Kidney tubule cell (primary cell): Measurements from ENCODE around the gene TRUB2.

Experiments
- DNase-seq: peaks from one replicate; pipeline ENCODE4 v3.0.0-alpha.2; 2018; ENCODE audit warnings: low spot score

The TRUB2 gene

GRCh38 chr9:128298535-128299482 is 23.4 kb downstream of the TRUB2 start:
- no peak for DNase-seq

DNA sequence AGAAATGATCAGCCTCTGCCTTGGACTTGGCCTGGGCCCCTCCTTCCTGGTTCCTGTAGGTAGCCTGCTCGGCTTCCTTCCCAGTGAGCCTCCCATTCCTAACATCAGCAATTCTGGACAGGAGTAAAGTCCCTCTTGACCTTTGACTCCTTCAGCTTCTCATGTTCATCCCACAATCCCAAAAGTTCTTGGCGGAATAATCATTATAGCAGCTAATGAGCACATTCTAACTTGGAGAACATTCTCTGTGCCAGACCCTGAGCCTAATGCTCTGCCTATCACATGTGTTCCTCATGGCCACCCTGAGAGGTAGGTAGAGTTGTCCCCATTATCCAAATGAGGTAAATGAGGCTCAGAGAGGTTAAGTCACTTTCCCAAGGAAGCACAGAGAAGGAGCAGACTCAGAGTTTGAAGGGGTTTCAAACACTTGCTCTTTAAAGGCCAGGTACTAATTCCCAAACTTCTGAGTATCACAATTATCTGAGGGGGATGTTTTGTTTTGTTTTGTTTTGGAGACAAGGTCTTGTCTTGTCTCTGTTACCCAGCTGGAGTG is 24.9 kb downstream of the TRUB2 start:
- DNase-seq: no peak

GRCh38 chr9:128296340-128297220 is 25.7 kb downstream of the TRUB2 start:
- DNase-seq: no peak

GRCh38 chr9:128294142-128294541 is 28.1 kb downstream of the TRUB2 start:
- no peak for DNase-seq

GRCh38 chr9:128293091-128293490 is 29.2 kb downstream of the TRUB2 start:
- DNase-seq: no peak

DNA sequence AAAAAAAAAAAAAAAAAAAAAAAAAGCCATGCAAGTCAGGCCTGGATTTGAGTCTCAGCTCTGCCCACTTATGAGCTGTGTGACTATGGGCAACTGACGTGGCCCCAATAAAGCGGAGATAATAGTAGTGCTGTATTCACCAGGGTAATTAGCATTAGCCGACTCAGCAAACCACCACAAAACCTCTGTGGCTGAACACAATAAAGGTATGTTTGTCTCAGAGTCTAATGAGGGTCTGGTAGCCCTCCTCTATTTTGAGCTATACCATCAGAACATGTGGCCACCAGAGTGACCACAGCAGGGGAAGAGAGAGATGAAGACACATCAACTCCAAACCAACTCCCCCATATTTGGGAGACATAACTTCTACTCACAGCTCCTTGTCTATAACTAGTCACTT is 30.2 kb downstream of the TRUB2 start:
- DNase-seq: no peak

GRCh38 chr9:128288273-128289004 is 33.8 kb downstream of the TRUB2 start:
- DNase-seq: no peak

DNA sequence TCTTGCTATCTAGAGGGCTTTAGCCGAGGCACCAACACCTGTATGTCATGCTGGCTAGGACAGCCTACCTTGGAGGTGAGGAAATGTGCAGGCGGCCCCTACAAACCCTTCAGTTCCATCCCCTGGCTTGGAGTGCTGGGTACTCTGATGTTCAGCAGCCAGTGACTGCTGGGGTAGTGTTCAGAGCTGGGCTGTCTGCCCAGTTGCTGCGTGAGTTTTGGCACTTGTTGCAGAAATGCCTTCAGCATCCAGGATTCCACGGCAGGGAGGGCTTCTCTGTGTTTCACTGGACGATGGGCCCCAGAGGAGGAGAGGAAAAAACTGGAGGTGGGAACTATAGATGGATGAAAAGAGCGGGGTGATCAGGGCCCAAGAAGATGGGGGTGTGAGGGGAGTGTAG is 35.8 kb downstream of the TRUB2 start:
- DNase-seq: no peak

- no peak for DNase-seq
Measured at GRCh38 chr9:128285033-128285784, 37.0 kb downstream of the TRUB2 start.

DNA sequence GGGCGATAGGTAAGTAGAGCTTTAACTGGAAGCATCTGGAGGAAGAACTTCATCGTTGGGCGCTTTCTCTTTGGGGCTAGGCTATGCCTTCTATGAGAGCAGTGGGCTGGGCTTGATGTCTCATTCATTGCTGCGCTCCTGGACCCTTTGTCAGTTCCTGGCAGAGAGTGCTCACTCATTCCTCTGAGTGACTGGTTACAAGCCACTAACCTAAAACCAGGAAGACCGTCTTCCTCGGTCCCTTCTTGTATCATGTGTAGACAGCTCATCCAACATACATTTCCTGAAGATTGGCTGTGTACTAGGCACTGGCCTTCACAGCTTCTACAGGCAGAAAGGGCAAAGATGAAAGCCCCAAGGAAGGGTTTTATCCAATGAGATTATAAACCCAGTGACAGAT is 39.7 kb downstream of the TRUB2 start:
- DNase-seq: peak; percentile 42

DNA sequence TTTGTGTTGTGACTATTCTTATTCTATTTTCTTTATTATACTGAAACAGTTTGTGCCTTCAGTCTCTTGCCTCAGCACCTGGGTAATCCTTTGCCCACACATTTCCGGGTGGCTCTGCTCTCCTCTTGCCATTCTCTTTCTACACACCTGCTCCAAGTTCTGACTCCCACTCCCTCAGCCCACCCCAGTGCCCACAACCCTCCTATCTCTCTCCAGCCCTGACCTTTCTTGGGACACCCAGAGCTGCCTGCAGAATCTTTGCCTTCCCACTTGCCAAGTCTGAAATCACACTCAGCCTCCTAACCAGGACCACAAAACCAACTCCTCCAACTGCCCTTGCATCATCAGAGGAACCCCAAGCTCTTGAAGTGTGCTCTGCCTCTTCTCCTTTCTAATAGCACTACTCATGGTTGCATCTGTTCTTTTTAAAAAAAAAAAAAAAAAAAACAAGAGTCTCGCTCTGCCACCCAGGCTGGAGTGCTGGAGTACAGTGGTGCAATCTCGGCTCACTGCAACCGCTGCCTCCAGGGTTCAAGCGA is 42.1 kb downstream of the TRUB2 start:
- no peak for DNase-seq

DNA sequence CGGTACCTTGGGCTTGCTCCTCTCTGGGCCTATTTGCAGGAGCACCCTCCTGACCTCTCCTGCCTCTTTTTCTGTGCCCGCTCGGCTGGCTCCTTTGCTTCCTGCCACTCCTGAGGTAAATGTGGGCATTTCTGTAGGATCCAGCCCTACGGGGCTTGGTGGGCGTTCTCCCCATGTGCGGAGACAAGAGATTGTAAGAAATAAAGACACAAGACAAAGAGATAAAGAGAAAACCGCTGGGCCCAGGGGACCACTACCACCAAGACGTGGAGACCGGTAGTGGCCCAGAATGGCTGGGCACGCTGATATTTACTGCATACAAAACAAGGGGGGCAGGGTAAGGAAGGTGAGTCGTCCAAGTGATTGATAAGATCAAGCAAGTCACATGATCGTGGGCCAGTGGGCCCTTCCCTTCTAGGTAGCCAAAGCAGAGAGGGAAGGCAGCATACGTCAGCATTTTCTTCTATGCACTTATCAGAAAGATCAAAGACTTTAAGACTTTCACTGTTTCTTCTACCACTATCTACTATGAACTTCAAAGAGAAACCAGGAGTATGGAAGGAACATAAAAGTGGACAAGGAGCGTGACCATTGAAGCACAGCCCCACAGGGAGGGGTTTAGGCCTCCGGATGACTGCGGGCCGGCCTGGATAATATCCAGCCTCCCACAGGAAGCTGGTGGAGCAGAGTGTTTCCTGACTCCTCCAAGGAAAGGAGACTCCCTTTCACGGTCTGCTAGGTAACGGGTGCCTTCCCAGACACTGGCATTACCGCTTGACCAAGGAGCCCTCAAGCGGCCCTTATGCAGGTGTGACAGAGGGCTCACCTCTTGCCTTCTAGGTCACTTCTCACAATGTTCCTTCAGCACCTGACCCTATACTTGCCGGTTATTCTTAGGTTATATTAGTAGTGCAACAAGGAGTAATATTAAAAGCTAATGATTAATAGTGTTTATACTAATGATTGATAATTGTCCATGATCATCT is 42.9 kb downstream of the TRUB2 start:
- peak; percentile 70 for DNase-seq

DNA sequence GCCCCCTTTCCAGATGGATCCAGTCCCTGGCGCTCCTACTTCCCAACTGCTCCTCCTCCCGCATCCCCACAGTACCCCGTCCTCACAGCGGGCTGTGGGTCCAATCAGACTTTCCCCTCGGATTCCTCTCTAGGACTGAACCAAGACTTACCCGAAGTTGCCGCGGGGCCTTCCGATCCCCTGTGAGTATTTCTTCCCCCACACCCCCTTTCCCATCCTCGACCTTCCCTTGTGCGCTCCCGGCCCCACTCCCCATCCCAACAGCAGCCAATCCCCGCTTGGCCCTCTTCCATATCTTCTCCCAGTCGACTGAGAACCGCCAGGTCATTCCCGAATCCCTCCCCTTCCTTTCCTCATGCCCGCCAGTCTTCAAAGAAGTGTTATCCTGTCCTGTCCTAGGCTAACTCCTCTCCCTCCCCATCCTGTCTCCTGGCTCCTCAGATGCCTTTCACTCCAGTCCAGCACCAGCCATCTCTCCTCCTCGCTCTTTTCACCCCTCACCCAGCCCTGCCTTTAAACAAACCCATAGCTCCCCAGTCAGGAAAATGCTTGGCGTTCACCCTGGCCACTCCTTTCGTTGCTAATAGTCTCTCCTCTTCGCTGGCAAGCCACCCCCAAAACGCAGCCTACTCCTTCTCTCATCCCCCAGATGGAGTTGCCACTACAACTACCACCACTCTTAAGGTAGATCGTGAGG is 45.5 kb downstream of the TRUB2 start:
- DNase-seq: peak; percentile 40

DNA sequence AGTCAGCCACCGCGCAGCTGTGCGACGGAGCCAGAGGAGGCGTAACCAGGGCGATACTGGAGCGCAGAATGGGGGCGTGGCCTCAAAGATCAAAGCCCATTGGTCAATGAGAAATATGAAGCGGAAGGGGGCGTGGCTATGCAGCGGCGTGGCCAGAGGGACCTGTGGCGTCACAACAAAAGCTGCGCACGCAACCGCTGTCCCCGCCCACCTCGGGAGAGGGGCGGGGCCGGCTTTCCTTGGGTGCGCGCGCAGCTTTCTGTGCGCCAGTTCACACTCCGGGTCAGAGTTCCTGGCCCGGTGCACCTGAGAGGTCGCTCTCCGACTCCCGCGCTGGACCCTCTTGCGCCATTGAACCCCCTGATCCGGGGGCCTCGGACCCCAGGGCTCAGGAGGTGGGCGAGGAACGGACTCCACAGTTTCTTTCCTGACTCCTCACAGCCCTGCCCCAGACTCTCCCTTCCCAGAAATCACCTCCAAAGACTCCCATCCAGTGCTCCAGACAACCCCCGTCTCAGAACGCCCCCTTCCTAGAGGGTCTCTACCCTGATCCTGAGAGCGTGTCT is 46.2 kb downstream of the TRUB2 start, which contains the start of gene SWI5:
TSS of gene SWI5 (plus strand) at position 269 of the 566 bp plus-strand sequence.
- peak; percentile 99 for DNase-seq

DNA sequence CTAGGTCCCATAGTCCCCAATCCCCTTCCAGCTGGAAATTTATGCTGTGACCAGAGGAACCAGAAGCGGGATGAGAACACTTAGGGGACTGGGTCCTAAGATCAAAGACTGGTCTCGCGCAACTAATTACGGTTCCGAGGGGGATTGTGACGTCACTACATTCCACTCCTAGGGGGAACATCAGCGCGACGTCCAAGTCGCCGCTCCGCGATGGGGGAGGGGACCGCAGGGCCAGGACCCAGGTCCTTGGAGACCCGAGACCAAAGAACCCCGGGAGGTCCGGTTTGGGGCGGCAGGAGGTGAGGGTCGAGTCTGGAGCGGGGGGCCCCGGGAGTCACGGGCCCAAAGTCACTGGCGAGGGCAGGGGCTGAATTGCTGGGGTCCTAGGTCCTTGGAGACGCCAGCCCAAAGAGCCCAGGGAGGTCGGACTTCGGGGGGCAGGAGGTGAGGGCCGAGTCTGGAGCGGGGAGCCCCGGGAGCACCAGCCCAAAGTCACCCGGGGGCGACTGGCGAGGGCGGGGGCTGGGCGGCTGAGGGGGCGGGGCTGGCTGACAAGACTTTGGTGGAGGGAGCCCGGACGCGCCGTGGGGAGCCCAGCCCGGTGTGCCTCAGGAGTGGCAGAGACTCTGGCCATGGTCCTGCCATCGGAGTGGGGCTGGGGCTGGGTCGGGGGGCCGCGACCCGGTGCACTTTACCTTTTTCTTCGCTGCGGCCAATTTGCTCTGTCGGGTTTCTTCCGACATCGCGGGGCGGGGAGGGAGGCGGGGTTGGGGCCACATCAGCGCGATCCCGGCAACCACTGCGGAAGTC is 46.8 kb downstream of the TRUB2 start, which contains the start of gene GOLGA2:
TSS of gene GOLGA2 (minus strand) at position 810 of the 810 bp plus-strand sequence. CDS start at position 779, 31 bp downstream.
- peak; percentile 18 for DNase-seq

GRCh38 chr9:128274245-128274644 is 48.0 kb downstream of the TRUB2 start:
- DNase-seq: no peak

GRCh38 chr9:128271512-128271911 is 50.7 kb downstream of the TRUB2 start:
- DNase-seq: no peak
